ENCODE results near the gene SLC23A2. TPM values are rescaled to one million over a fixed set of nuclear protein-coding genes. Genes with fewer than 3 reads are reported as not detected.
A peak's percentile ranks its signal among the peaks of the same experiment; 100 is the strongest.

SLC23A2 gene
- 10 to 100 TPM in 2 of 4 donors, 1 to 10 TPM in 2; 3.6 to 15.1 (median 11.1) TPM for total RNA-seq

DNA sequence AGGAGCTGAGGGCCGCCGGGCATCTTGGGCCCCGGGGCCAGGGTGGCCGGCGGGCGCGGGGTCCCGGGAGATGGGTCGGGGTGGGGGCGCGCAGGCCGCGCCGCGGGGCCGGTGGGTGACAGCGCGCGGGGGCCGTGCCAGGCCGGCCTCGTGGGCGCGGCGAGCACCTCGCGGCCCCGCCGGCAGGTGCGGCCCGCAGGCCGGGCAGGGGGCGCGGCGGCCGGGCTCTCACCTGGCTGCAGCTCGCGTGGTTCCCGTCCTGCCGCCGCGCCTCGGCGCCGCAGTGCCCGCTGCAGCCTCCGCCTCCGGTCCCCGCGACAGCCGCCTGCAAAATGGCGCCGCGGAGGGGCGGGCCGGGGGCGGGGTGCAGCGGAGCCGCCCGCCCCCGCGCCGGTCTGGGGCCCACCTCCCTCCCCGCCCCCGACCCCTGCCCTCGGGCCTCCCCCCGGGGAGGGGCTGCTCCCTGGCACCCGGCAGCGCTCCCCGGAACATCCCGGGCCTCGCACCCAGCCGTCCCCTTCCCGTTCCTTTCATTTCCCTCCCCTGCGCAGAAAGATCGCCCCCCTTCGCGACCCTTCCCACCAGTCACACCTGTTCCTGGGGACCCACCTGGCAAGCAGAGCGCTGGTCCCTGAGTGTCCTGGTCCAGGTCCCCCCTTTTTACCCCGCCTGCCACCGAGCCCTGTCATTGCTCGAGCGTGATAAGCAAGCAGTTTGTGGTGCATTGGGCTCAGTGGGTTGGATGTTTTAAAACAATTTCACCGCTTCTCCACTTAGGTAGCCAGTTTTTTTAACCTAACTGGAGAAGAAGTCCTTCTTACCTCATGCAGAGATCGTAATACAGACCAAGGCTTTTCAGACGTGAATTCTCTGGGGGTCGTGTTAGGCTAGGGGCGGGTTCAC lies at the start of gene SLC23A2:
TSS of gene SLC23A2 (minus strand) at position 337 of the 903 bp plus-strand sequence. CDS start 68,948 bp downstream, outside the sequence.
- H3K9me3 ChIP-seq: no peaks in the 10 kb centered on the region
- intact Hi-C loops (cut with DNase I): no loop called here
- H3K27ac ChIP-seq: peak within 1 kb of the TSS; percentile 42 to 72 (median 63)
- WGBS, 2 donors: 2 to 3% methylated on average over 13 to 22 of the region's 88 CpGs
- H3K4me1 ChIP-seq: peaks cover 10 to 25% (median 14%) of the 10 kb centered on the region in 3 donors
- no peaks in the 10 kb centered on the region for H3K36me3 ChIP-seq
- no peaks in the 10 kb centered on the region for H3K27me3 ChIP-seq
- no peak for DNase-seq
- H3K4me3 ChIP-seq: peak within 1 kb of the TSS; percentile 70 to 87 (median 80)
- TF ChIP-seq, protein P1, sequence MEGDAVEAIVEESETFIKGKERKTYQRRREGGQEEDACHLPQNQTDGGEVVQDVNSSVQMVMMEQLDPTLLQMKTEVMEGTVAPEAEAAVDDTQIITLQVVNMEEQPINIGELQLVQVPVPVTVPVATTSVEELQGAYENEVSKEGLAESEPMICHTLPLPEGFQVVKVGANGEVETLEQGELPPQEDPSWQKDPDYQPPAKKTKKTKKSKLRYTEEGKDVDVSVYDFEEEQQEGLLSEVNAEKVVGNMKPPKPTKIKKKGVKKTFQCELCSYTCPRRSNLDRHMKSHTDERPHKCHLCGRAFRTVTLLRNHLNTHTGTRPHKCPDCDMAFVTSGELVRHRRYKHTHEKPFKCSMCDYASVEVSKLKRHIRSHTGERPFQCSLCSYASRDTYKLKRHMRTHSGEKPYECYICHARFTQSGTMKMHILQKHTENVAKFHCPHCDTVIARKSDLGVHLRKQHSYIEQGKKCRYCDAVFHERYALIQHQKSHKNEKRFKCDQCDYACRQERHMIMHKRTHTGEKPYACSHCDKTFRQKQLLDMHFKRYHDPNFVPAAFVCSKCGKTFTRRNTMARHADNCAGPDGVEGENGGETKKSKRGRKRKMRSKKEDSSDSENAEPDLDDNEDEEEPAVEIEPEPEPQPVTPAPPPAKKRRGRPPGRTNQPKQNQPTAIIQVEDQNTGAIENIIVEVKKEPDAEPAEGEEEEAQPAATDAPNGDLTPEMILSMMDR (IDR thresholded peaks at IDR 0.05): no peak
- peak in 1 of 4 donors; percentile 32 for TF ChIP-seq POLR2A (IDR thresholded peaks at IDR 0.05)

DNA sequence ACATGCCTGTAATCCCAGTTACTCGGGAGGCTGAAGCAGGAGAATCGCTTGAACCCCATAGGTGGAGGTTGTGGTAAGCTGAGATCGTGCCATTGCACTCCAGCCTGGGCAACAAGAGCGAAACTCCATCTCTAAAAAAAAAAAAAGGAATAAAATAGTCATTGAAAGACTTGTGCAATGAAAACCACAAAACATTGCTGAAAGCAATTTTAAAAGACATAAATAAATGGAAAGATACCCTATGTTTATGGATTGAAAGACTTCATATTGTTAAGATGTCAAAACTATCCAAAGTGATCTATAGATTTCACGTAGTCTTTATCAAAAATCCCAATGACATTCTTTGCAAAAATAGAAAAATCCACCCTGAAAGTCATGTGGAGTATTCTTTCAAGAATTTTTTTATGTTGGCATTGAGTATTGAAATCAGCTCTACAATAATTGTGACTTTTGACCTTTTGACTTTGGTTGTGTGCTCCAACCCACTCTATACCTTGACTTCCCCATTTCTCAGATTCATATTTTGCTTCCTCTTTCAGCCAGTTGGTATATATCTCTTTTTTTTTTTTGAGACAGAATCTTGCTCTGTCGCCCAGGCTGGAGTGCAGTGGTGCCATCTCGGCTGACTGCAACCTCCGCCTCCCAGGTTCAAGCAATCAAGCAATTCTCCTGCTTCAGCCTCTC lies 45.5 kb upstream of the SLC23A2 start:
- intact Hi-C loops (cut with DNase I): no loop called here

DNA sequence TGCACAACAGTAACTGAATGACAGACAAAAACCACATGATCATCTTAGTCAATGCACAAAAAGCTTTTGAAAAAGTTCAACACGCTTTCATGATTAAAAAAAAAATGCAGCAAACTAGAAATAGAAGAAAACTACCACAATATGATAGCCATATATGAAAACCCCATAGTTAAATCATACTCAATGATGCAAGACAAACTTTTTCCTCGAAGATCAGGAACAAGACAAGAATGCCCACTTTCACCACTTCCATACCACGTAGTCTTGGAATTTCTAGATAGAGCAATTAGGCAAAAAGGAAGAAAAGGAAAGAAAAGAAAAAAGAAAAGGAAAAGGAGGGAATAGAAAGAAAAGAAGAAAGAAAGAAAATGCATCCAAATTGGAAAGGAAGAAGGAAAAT lies 44.6 kb upstream of the SLC23A2 start:
- intact Hi-C loops (cut with DNase I): no loop called here

More for the DNA sequence above, 45.5 kb upstream of the SLC23A2 start:
- H3K27ac ChIP-seq: no peak overlapping the region
- no peaks in the 10 kb centered on the region for H3K4me1 ChIP-seq
- H3K4me3 ChIP-seq: no peak overlapping the region
- DNase-seq: no peak
- peaks cover 0 to 6% (median 0%) of the 10 kb centered on the region in 4 donors for H3K27me3 ChIP-seq
- no peaks in the 10 kb centered on the region for H3K9me3 ChIP-seq
- TF ChIP-seq, protein P1 (IDR thresholded peaks at IDR 0.05): no peak
- no peak for TF ChIP-seq POLR2A (IDR thresholded peaks at IDR 0.05)
- WGBS, 2 donors: 79 to 86% methylated on average over 7 to 8 of the region's 8 CpGs
- no peaks in the 10 kb centered on the region for H3K36me3 ChIP-seq

DNA sequence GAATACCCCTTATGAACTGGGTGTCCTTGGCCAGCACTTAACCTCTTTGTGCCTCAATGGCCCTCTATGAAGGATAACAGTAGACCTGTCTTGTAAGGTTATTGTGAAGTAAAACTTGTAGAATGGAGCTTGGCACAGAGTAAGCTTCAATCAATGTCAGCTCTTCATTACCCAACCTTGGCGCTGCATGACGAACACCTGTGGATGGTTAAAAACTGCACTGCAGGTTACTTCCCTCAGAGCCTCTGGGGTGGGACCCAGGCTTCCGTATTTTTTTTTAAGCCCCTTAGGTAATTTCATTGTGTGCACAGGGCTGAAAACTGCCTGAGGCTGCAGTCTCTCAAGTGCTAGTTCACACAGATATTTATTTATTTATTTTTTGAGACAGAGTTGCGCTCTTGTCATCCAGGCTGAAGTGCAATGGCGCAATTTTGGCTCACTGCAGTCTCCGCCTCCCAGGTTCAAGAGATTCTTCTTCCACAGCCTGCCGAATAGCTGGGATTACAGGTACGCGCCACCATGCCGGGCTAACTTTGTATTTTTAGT lies 42.8 kb upstream of the SLC23A2 start:
- H3K27me3 ChIP-seq: peaks cover 0 to 6% (median 0%) of the 10 kb centered on the region in 4 donors
- intact Hi-C loops (cut with DNase I): no loop called here
- no peaks in the 10 kb centered on the region for H3K36me3 ChIP-seq
- no peaks in the 10 kb centered on the region for H3K9me3 ChIP-seq
- DNase-seq: no peak
- no peaks in the 10 kb centered on the region for H3K4me1 ChIP-seq
- H3K27ac ChIP-seq: no peak overlapping the region
- TF ChIP-seq, protein P1 (IDR thresholded peaks at IDR 0.05): no peak
- no peak for TF ChIP-seq POLR2A (IDR thresholded peaks at IDR 0.05)
- no peak overlapping the region for H3K4me3 ChIP-seq
- WGBS, 2 donors: 86 to 92% methylated on average over 9 to 10 of the region's 10 CpGs

More for the DNA sequence above, 44.6 kb upstream of the SLC23A2 start:
- H3K4me3 ChIP-seq: no peak overlapping the region
- H3K4me1 ChIP-seq: no peaks in the 10 kb centered on the region
- no peak for DNase-seq
- 71% methylated on average over 3 of the region's 3 CpGs for WGBS, 2 donors
- no peaks in the 10 kb centered on the region for H3K9me3 ChIP-seq
- H3K27me3 ChIP-seq: peaks cover 0 to 6% (median 0%) of the 10 kb centered on the region in 4 donors
- TF ChIP-seq, protein P1 (IDR thresholded peaks at IDR 0.05): no peak
- no peak for TF ChIP-seq POLR2A (IDR thresholded peaks at IDR 0.05)
- no peak overlapping the region for H3K27ac ChIP-seq
- H3K36me3 ChIP-seq: no peaks in the 10 kb centered on the region
